ENCODE results near the gene CXADR.

- TF ChIP-seq CTCF (IDR thresholded peaks at IDR 0.05; ENCODE audit: insufficient read depth, low read length) (no peak), POLR2AphosphoS5 (IDR thresholded peaks at IDR 0.05; ENCODE audit: low read depth) (no peak), GABPA (IDR thresholded peaks at IDR 0.05; ENCODE audit: low read depth) (no peak)
These were observed 29.6 kb downstream of the CXADR start for GRCh38 chr21:17542371-17543011.

Data from HL-60 (cell line).